22Rv1 (cell line): ENCODE results near the gene TEN1.
A peak's percentile ranks its signal among the peaks of the same experiment; 100 is the strongest.

Experiments used
- H3K27ac ChIP-seq: fragments of 450-650 bp; 2 replicates; pipeline ENCODE4 v1.5.1; 2017
- CTCF ChIP-seq: fragments of 450-650 bp; IDR thresholded peaks from 2 replicates; pipeline ENCODE4 v1.5.1; 2017; ENCODE audit warnings: mild to moderate bottlenecking
- ZFX ChIP-seq: fragments of 450-650 bp; IDR thresholded peaks from 2 replicates; pipeline ENCODE4 v1.6.1; 2017; ENCODE audit warnings: antibody characterized with exemption, borderline replicate concordance

Gene TEN1

GRCh38 chr17:75978938-75979704 lies at the start of gene TEN1, which contains the start of gene ACOX1:
Gene TEN1, plus strand, starts transcription at chr17:75979240. Its CDS starts 6,953 bp downstream, at chr17:75986193.
Gene ACOX1, minus strand, starts transcription at chr17:75979166. Its CDS starts 93 bp downstream, at chr17:75979073.
- H3K27ac ChIP-seq = peak within 1 kb of the TSS; percentile 96
- TF ChIP-seq CTCF (peak; percentile 62), ZFX (no peak)

DNA sequence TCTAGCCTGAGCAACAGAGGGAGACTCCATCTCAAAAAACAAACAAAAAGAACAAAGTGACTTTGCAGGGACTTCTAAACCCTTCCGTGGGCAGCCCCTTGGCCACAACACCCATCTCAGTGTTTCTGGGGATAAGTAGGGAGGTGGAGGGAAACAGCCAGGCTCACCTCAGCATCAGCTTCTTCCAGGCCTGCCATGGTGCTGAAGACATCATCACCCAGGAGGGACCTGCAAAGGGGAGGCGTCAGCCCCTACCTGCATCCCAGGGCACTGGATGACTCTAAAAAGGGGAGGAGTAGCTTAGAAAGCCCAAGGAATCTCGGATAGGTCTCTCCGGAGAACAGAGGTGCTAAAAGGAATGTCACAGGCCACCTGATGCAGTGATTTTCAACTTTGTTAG lies 48.0 kb upstream of the TEN1 start:
- no peak overlapping the region for H3K27ac ChIP-seq
- TF ChIP-seq ZFX = no peak
- TF ChIP-seq CTCF = no peak

GRCh38 chr17:75932852-75933251 lies 46.2 kb upstream of the TEN1 start:
- H3K27ac ChIP-seq = no peak overlapping the region
- TF ChIP-seq CTCF (no peak), ZFX (no peak)

DNA sequence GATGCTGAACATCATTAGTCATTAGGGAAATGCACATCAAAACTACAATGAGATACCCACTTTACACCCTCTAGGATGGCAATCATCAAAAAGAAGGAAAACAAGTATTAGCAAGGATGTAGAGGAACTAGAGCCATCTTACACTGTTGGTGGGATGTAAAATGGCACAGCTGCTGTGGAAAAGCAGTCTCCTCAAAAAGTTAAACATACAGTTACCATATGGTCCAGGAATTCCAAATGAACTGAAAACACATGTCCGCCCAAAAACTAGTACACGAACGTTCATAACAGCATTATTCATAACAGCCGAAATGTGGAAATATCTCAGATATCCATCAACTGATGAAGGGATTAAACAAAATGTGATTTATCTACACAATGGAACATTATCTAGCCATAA lies 45.2 kb upstream of the TEN1 start:
- TF ChIP-seq ZFX (no peak), CTCF (no peak)
- no peak overlapping the region for H3K27ac ChIP-seq

- TF ChIP-seq CTCF = no peak
- no peak for TF ChIP-seq ZFX
- no peak overlapping the region for H3K27ac ChIP-seq
Observed at GRCh38 chr17:75937652-75938051, 41.4 kb upstream of the TEN1 start.

DNA sequence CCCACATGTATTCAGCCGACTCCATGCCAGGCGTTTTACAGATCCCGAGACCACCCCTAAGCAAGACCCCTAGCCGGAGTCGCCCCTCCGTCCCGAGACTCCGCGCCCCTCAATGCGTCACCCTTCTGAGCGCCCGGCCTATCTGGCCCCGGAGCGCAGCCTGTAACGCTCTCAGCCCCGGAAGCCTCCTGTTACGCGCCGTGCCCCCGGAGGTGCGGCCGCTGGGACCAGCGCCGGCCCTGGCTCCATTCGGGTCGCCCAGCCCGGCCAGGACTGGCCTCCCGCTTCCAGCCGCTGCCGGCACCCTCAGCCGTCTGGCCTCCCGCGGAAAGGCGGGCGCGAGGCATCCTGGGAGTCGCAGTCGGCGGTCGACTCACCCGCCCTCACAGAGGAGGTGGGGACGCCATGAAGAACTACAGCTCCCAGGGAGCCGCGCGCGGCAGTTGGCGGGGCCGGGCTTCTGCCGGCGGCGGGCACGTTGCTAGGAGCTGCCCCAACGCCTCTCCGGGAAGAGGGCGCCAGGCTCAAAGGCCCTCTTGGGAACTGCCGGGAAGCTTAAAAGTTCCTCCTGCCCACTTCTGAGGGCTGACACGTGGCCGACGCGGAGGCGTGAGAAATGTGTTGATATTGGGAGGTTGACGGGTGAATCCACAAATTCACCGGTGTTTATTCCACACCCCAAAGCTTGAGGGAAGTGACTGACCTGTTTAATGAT lies 38.2 kb upstream of the TEN1 start, which contains the start of gene FBF1:
FBF1 (minus strand) TSS at position 316 of the 715 bp plus-strand sequence. CDS start 2,893 bp downstream, outside the sequence.
- H3K27ac ChIP-seq = peak within 1 kb of the TSS; percentile 70
- peak; percentile 11; the same call in 1 of the 2 replicates for TF ChIP-seq CTCF
- no peak for TF ChIP-seq ZFX

GRCh38 chr17:75941442-75941819 lies 37.6 kb upstream of the TEN1 start:
- TF ChIP-seq ZFX = no peak
- no peak for TF ChIP-seq CTCF
- peak overlapping the region; percentile 70 for H3K27ac ChIP-seq
